Right atrium auricular region (tissue), 2 donors: ENCODE measurements around the gene CNNM2. TPM values are rescaled to one million over a fixed set of nuclear protein-coding genes. Genes with fewer than 3 reads are reported as not detected.

Source experiments
- DNase-seq: peaks from one replicate; pipeline ENCODE4 v3.0.0-alpha.2; 2019; ENCODE audit warnings: low spot score
- H3K27ac ChIP-seq, 2 donors: fragments of 200-600 bp; sonication (generic); 1 replicate in 1 of 2; 2 replicates in 1 of 2; pipeline ENCODE4 v1.5.1; 2016 to 2019
- H3K27me3 ChIP-seq, 2 donors: fragments of 200-600 bp; sonication (generic); one replicate each; pipeline versions ENCODE4 v1.5.1 to v1.6.0; 2017 to 2019
- H3K36me3 ChIP-seq: fragments of 200-600 bp; sonication (generic); one replicate; pipeline ENCODE4 v1.5.1; 2016
- H3K4me1 ChIP-seq, 2 donors: fragments of 200-600 bp; sonication (generic); one replicate each; pipeline versions ENCODE4 v1.5.1 to v1.6.0; 2017 to 2019
- H3K4me3 ChIP-seq, 2 donors: fragments of 200-600 bp; sonication (generic); 1 replicate in 1 of 2; 2 replicates in 1 of 2; pipeline ENCODE4 v1.5.1; 2017 to 2019; ENCODE audit warnings: mild to moderate bottlenecking in 1 of 2, moderate library complexity in 1 of 2
- H3K9me3 ChIP-seq, 2 donors: fragments of 200-600 bp; sonication (generic); one replicate each; pipeline ENCODE4 v1.5.1; 2019
- CTCF ChIP-seq, 2 donors: fragments of 200-600 bp; sonication (generic); IDR thresholded peaks; one replicate each; pipeline ENCODE4 v1.5.1; 2019; ENCODE audit warnings: antibody characterized with exemption in 2 of 2
- total RNA-seq, 2 donors: library from RNA; depleted of rRNA; stranded (reverse); fragments of >200 nt; gene quantifications; one replicate each; pipeline ENCODE4 v1.1.0, GENCODE V29; 2016

CNNM2 gene
- total RNA-seq, 2 donors from 2014 or later: 3.3 to 4.1 TPM

GRCh38 chr10:102982296-102982695 lies 64.2 kb downstream of the CNNM2 start:
- Histone ChIP-seq H3K27ac (no peak overlapping the region), H3K4me3 (no peak overlapping the region), H3K27me3 (no peaks in the 10 kb centered on the region), H3K4me1 (no peaks in the 10 kb centered on the region), H3K36me3 (no peaks in the 10 kb centered on the region), H3K9me3 (no peaks in the 10 kb centered on the region)
- no peak for TF ChIP-seq CTCF (IDR thresholded peaks at IDR 0.05)
- no peak for DNase-seq

GRCh38 chr10:102984086-102984485 lies 66.0 kb downstream of the CNNM2 start:
- Histone ChIP-seq H3K27me3 (no peaks in the 10 kb centered on the region), H3K9me3 (no peaks in the 10 kb centered on the region), H3K4me3 (no peak overlapping the region), H3K27ac (no peak overlapping the region), H3K4me1 (peaks cover 0 to 4% of the 10 kb centered on the region in 2 donors), H3K36me3 (no peaks in the 10 kb centered on the region)
- no peak for DNase-seq
- no peak for TF ChIP-seq CTCF (IDR thresholded peaks at IDR 0.05)

- H3K27me3 ChIP-seq: no peaks in the 10 kb centered on the region
- H3K27ac ChIP-seq: no peak overlapping the region
- peaks cover 0 to 4% of the 10 kb centered on the region in 2 donors for H3K4me1 ChIP-seq
- H3K36me3 ChIP-seq: no peaks in the 10 kb centered on the region
- no peak for DNase-seq
- TF ChIP-seq CTCF (IDR thresholded peaks at IDR 0.05): no peak
- H3K9me3 ChIP-seq: no peaks in the 10 kb centered on the region
- H3K4me3 ChIP-seq: no peak overlapping the region
Observed at GRCh38 chr10:102985811-102986210, 67.7 kb downstream of the CNNM2 start.

- no peak for DNase-seq
- TF ChIP-seq CTCF (IDR thresholded peaks at IDR 0.05): no peak
- Histone ChIP-seq H3K27me3 (no peaks in the 10 kb centered on the region), H3K4me1 (peaks cover 0 to 4% of the 10 kb centered on the region in 2 donors), H3K36me3 (no peaks in the 10 kb centered on the region), H3K27ac (no peak overlapping the region), H3K4me3 (no peak overlapping the region), H3K9me3 (no peaks in the 10 kb centered on the region)
Observed at GRCh38 chr10:102988404-102989314, 70.6 kb downstream of the CNNM2 start.

- no peaks in the 10 kb centered on the region for H3K36me3 ChIP-seq
- no peak for TF ChIP-seq CTCF (IDR thresholded peaks at IDR 0.05)
- H3K27me3 ChIP-seq: no peaks in the 10 kb centered on the region
- no peaks in the 10 kb centered on the region for H3K9me3 ChIP-seq
- no peak for DNase-seq
- no peaks in the 10 kb centered on the region for H3K4me1 ChIP-seq
- no peak overlapping the region for H3K4me3 ChIP-seq
- no peak overlapping the region for H3K27ac ChIP-seq
Observed at GRCh38 chr10:102994531-102995295, 76.6 kb downstream of the CNNM2 start.
